ENCODE results near the gene PCCA.

DNA sequence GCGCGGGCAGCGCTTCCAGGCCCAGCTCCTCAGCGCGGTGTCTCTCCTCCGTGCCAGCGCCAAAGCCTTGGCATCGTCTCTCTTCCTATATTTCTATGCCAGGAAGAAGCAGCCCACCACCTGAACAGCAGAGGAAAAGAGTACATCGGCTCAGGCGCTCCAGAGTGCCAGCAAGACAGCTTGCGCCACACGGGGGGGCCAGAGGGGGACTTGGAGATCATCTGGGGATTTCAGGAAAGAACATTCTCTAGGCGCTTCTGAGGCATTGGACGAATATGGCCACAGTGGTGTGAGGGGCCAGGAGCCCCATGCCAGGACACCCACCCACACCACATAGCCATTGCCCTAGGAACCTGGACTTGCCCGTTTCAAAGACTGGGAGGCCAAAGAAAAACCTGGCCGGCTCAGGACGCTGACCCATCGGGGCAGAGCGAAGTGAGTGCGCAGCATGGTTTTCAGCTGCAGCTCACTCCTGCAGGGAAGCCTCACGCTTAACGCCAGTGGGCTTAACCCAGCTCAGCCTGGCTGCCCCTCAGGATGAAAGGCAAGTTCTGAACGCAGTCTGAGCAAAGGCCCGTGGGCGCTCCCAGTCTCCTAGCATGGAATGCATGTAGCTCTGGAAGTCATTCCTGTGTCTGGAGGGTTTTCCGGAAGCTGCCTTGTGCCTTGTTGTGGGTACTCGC lies 437.6 kb downstream of the PCCA start:
- TF ChIP-seq POLR2A (IDR thresholded peaks at IDR 0.05; ENCODE audit: low read depth, low read length) = no peak
- no peak for TF ChIP-seq TAF1 (IDR thresholded peaks at IDR 0.05; ENCODE audit: borderline replicate concordance, low read depth, low read length)

Measured in GM12892 (cell line).